SIG-M5 treated with dmso at 0.1 percent for 504 hours (cell line): ENCODE data around the gene P4HA2.
"Not testable (repeated sequence)": the region's sequence is repeated elsewhere in the genome, so short reads cannot be mapped to it uniquely, and the experiment has no call there.

Source experiments
- DNase-seq: peaks from one replicate; lab custom pipeline; 2025; ENCODE audit not compliant: unreplicated experiment; lab: John Stamatoyannopoulos, UW

P4HA2 gene

DNA sequence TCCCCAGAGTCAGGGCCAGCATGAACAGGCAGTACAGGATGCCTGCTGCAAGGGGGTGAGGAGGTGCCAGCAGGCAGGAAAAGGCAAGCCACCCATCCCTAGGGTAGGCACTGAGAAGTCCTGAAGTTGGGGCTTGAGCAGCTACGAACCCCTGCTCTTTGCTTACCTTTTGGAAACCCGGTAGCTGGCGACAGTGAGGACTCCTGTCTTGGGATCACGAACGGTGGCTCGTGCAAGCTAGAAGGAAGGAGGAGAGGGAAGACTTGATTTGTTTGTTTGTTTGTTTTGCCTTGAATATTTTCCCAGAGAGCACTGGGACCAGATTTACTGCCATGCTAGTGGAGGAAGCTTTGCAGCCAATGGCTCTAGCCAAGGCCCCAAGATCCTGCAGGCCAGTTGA, 23.7 kb downstream of the P4HA2 start:
- no peak for DNase-seq

DNA sequence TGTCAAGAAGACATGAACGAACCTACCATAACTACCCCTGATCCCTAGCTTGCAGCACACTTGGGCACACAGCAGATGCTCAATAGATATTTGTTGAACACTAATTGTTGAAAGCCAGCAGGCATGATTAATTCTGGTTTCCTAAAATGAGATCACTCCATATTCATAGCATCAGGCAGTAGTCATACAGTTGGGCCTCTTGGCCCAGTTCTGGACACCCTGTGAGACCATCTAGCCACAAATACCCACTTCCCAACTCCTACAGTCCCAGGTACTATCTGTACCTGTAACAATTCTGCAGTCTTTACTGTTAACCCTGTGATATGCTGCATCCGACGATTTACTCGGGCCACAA, 24.2 kb downstream of the P4HA2 start:
- no peak for DNase-seq

DNA sequence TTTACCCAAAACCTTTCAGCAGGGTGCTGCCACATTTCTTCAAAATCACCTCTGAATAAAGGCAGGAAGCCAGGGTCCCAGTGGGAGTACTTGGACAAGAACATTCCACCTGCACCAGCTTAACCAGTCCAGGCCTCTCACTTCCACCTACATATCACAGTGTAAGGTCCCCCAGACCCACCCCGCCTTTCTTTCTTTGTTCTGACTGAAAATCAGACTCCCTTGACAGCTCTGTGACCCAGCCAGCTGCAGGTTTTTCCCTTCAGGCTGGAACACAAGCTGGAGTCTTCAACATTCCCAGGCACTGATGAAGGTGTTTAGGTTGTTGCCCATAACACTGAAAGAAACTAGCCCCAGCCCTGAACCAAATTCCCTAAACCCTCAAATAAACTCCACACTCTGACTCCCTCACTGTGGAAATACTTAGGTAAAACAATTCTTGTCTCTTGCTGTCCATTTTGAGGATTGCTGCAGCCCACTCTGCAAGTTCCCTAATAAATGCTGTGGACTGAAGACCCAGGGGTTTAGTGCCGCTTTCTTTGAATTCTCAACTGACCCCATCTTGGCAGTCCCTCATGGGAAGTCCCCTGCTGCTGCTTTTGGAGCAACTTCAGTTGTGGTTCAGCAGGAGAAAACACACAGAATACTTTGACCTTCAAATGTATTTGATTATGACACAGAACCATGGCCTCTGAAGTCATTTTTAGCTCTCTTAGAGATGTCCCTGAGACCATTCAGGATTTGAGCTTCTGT, 24.8 kb downstream of the P4HA2 start:
- no peak for DNase-seq

DNA sequence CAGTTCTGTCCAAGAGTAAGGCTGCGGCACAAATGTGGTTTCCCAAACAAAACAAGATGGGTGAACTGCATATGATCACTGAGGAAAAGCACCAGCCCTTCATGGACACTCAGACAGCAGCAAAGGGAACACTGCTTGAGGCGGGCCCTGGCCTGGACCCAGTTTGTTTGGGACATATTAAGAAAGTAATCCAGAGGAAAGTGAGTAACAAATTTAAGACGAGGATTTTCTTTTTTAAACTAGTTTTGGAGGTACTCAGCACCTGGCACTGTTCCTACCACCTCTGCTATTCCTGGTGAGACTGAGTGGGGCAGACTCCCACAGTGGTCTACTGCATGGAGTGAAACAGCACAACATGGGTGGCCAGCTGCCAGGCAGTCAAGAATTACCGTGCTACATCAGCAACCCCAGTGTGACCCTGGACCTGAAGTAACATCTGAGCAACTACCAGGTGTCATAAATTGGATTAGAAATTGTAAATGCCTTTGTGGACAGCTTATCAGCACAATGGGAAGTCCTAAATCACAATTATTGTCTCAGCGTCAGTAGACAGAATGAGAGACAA, 28.5 kb downstream of the P4HA2 start:
- DNase-seq, result no peak

DNA sequence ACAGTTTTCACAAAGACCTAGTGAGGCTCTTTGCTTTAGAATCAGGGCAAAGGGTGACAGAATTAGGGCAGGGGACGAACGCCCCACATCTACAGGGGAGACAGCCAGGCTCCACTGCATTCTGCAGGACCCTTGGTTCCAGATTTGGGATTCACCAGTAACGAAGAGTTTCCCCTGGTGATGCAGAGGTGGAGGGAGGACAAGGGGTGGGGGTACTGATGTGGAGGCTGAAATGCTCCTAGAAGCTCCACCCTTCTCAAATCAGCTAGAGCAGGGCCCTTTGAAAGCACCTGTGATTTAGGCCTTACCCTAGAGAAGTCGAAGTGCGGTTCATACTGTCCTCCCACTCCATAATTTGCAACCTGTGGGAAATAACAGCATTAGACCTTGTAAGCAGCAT, 29.1 kb downstream of the P4HA2 start:
- DNase-seq, result no peak

DNA sequence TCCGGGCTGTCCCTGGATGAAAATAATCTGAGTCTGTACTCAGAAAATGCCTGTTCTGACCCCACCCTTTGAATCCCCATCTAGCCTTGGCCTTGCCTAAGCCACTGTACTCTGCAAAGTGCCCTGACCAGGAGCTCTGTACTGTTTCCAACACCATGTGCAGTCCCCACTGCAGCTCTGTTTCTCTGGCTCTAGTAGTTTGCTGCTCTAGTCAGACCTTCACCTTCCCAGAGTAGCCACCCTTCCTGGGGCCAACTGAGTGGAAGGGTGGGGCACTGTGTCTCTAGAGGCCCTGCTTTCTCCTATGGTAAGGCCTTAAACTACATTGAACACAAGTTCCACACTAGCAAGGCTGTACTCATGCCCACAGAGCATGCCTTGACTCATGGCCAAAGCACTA, 31.9 kb downstream of the P4HA2 start:
- no peak for DNase-seq

DNA sequence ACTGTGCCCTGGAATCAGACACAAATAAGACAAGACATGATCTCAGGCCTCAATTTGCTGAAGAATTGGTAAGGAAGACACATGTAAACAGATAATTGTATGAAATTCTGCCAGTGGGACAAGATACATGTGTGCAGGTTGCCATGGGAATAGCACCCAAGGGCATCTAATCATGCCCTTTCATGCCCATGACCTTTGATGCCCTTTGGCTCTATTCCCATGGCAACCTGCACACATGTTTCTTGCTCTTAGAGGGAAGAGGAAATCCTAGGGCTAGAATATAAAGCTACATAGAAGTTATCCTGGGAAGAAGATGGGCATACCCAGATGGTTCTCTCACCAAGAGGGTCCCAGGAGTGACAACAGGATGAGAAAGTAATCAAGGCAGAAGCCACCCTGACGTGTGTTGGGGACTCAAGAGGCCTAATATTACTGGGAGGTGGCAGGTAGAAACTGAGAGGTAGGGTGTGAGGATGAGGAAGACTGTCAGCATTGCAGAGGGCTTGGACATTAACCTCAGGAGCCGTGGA, 34.4 kb downstream of the P4HA2 start:
- no peak for DNase-seq

DNA sequence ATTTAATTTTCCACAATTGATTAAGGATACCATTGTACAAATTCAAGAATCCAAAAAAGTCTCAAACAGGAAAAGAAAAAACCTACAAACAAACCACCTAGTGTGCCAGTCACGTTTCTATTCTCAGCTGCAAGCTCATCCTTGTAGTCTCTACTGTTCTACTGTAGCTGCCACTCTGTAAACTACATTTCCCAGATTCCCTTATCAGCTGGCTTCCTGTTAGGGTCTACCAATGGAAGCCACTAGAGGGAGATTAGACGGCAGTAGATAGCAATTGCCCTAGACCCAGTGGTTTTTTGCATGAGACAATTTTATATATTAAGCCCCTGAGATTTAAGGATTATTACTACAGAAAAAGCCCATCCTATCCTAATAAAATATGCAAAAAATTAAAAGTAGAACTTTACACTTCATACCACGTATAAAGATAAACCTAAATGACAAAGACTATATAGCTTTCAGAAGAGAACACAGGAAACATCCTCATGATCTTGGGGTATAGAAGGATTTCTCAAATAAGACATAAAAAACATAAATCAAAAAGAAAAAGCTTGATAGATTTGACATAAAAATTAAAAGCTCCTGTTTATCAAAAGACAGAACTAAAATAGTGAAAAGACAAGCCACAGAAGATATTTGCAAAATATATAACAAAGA, 37.4 kb downstream of the P4HA2 start:
- peak; percentile 93 for DNase-seq

DNA sequence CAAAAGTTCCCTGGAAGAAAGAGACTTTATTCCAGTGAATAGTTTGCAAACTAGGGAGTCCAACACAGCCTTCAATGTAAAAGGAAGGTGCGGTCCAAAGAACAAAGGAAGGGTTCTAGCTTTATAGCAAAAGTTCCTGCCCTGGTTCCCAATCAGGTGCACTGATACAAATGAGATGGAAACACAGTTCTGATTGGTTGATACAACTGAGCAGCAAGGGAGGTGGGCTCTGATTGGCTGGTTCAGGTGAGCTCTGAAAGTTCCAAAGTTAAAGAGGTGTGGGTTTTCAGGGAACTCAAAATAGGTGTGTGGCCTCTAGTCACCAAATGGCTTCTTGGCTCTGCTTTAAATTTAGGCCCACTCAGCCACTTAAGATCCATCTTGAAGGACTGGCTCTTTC, 43.1 kb downstream of the P4HA2 start:
- DNase-seq, result no peak

DNA sequence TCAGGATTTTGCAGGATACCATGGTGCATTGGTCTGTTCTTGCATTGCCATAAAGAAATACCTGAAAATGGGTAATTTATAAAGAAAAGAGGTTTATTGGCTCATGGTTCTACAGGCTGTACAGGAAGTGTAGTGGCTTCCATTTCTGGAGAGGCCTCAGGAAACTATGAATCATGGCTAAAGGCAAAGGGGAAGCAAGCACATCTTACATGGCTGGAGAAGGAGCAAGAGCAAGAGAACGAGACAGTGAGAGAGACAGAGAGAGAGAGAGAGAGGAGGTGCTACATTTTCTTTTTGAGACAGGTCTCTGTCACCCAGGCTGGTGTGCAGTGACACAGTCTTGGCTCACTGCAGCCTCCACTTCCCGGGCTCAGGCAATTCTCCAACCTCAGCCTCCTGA, 43.9 kb downstream of the P4HA2 start:
- DNase-seq, result peak; percentile 5

DNA sequence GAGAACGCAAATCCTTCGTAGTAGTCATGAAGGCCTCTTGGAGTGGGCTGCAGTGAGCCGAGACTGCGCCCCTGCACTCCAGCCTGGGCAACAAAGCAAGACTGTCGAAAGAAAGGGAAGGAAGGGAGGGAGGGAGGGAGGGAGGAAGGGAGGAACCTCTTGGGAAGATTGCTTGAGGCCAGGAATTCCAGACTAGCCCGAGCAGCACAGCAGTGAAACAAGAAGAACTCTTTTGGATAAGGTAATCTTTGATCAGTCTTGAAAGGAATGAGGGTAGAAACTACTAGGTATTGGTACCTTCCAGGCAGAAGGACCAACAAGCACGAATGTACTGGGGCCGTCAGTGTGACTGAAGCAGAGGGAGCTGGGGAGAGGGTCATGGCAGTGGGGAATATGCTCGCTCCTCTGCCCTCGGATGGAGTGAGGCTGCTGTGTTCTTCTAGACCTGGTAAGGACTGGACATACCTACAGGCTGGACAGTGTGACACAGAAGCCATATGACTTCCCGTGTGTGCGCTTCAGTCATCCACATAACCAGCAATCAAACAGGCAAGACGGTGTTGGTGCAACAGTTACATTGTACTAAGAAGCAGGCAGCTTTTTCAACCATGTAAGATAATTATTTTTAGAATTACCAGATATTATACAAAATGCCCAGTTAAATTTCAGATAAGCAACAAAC, 45.2 kb downstream of the P4HA2 start:
- DNase-seq, result no peak

DNA sequence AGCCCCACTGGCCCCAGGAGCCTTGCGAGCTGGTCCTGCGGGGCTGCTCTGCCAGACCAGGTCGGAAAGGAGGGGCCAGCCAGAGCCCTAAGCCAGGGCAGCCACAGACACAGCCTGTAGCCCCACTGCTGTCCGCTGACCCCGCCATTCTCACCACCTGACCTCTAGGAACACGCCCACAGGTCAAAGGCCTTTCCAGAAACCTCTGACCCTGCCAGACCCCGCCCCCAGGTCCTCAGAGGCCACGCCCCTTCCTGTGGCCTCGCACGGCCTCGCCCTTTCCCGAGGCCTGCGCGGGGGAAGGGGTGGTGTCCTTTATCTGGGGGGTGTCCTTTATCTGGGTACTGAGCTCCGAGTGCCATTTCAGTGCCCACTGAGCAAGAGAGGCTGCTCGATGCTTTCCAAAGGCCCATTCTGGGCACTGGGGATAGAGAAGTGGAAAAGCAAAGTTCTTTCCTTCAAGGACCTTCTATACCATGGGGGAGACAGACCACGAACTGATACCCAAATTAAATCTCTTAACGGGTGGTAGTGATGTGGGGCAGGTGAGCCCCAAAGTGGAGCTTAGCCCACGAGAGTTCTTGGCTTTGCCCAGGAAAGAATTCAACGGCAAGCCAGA, 46.5 kb downstream of the P4HA2 start:
- no peak for DNase-seq

DNA sequence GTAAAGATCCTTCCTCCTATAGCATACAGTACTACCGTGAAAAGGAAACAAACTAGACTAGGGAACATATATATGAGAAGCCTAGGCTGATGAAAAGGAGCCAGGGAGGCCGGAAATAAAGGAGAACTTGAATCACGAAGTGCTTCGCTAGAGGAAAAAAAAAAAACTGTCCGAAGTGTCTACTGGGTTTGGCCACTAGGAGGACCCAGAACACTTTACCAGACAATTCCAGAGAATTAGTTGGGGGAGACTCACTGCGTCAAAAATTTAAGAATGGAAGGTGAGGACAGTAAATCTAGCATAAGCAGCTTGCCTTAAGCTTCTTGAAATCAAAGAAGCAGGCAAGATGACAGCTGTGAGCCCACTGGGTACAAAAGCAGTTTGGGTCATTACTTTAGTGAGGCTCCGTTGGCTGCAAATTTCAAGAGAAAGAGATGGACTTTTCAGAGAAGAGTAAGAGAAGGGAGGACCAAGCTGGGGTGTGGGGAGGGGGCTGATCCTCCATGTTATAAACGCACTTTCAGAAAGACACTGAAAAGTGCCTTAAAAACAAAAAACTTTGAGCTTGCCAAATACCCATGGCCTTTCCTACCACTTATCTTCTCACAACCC, 47.4 kb downstream of the P4HA2 start:
- peak; percentile 62 for DNase-seq

DNA sequence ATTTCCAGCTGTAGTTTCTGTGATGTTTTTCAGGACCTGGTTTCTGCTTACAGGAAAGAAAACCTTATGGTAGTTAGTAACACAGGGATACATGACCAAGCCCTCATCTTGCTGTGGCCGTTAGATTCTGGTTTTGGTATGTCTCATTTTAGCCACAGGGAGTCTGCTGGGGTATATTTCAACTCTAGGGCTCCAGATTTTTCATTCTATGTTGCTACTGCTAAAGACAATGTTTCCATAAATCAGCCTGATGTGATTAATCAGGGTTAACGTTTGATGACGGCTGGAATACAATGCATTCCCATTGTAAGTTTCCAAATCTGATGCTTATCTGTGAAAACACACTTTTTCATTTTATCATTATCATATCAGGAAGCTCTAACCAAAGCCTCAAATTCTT, 48.2 kb downstream of the P4HA2 start:
- no peak for DNase-seq

DNA sequence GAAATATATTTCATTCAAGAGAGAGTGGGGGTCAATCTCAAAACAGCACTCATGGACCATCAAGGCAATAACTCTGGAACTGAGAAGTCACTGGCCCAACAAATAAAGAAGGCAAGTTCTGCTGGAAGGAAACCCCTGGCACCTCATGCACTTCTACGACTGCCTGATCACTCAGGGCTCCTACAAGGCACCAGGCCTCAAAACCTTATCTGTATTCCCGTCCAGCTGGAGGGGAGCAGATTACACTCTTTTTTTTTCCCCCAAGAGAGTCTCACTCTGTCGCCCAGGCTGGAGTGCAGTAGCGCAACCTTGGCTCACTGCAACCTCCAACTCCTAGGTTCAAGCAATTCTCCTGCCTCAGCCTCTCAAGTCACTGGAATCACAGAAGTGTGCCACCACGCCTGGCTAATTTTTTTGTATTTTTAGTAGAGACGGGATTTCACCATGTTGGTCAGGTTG, 49.9 kb downstream of the P4HA2 start:
- no peak for DNase-seq

DNA sequence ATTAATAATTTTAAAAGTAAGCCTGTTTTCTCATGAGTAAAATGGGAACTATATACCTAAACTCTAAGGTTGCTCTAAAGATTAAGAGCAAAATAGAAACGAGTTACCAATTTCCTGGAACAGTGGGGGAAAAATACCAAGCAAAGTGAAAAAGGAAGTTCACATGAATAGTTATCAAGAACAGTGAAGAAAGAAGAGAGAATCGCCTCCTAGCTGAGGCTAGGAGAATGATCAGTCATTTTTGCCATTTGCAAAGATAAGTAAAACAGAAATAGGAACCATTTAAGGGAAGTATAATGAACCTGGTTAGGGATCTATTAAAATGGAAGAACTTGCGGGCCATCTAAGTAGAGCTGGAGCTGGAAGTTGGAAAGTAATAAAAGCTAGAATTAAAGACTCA, 50.7 kb downstream of the P4HA2 start:
- DNase-seq, result peak; percentile 93

DNA sequence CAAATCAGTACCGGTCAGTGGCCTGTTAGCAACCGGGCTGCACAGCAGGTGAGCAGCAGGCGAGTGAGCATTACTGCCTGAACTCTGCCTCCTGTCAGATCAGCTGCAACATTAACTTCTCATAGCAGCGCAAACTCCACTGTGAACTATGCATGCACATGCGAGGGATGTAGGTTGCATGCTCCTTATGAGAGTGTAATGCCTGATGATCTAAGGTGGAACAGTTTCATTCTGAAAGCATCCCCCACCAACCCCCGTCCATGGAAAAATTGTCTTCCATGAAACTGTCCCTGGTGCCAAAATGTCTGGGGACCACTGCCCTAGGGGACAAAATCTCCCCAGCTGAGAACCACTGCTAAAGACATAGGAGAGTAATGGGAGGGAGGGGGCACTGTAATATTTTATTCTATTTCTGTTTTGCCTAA, 51.1 kb downstream of the P4HA2 start:
- peak; percentile 12 for DNase-seq

DNA sequence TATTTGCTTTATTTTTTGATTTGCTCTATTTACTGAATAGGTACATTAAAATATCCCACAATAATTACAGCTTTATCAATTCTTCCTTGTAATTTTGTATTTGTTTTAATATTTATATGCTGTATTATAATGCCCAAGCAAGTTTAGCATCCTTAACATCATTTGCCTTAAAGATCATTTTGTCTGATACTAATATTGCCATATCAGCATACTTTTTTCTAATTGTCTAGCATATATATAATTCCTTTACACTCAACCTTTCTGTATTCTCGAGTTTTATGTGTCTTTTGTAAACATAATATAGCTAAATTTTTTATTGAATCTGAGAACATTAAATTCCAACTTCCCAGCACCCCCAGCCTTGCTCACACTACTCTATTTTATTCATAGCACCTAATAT, 64.7 kb downstream of the P4HA2 start:
- no peak for DNase-seq

DNA sequence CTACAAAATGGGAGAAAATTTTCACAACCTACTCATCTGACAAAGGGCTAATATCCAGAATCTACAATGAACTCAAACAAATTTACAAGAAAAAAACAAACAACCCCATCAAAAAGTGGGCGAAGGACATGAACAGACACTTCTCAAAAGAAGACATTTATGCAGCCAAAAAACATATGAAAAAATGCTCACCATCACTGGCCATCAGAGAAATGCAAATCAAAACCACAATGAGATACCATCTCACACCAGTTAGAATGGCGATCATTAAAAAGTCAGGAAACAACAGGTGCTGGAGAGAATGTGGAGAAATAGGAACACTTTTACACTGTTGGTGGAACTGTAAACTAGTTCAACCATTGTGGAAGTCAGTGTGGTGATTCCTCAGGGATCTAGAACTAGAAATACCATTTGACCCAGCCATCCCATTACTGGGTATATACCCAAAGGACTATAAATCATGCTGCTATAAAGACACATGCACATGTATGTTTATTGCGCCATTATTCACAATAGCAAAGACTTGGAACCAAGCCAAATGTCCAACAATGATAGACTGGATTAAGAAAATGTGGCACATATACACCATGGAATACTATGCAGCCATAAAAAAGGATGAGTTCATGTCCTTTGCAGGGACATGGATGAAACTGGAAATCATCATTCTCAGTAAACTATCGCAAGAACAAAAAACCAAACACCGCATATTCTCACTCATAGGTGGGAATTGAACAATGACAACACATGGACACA, 65.9 kb downstream of the P4HA2 start:
- not testable (repeated sequence) for DNase-seq

DNA sequence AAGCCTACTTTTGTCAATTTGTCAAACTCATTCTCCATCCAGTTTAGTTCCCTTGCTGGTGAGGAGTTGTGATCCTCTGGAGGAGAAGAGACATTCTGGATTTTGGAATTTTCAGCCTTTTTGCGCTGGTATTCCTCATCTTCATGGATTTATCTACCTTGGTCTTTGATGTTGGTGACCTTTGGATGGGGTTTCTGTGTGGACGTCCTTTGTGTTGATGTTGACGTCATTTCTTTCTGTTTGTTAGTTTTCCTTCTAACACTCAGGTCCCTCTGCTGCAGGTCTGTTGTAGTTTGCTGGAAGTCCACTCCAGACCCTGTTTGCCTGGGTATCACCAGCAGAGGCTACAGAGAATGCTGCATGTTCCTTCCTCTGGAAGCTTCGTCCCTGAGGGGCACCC, 71.2 kb downstream of the P4HA2 start:
- DNase-seq, result no peak
